Measurements from ENCODE around the gene ERG. TPM values are rescaled to one million over a fixed set of nuclear protein-coding genes. Genes with fewer than 3 reads are reported as not detected.

ERG gene
- total and polyA plus RNA-seq, 9 of the 15 experiments (the other 6 are each of a cell fraction or from before 2014, with no cell fraction given): 0.06 TPM; not detected in 8

- H2AFZ ChIP-seq (ENCODE audit: low read depth, low read length): no peak overlapping the region
- FAIRE-seq: no peak
- ATAC-seq: no peak
- H3K9ac ChIP-seq (ENCODE audit: insufficient read depth in 1 of 2, low read depth in 2 of 2, low read length in 2 of 2): no peak overlapping the region
- H3K36me3 ChIP-seq (ENCODE audit: control insufficient read depth, insufficient read depth, low read length): no peaks in the 10 kb centered on the region
- H3K4me3 ChIP-seq: no peak overlapping the region
- no peaks in the 10 kb centered on the region for H3K9me3 ChIP-seq (replicated peaks; ENCODE audit: control insufficient read depth, insufficient read depth, low read depth, low read length)
- H3K27me3 ChIP-seq (ENCODE audit: control insufficient read depth in 2 of 2, insufficient read depth in 2 of 2, low read length in 2 of 2): peaks cover 17 to 26% of the 10 kb centered on the region in 2 experiments
- no peaks in the 10 kb centered on the region for H3K79me2 ChIP-seq (ENCODE audit: control insufficient read depth, insufficient read depth, low read length)
- no peaks in the 10 kb centered on the region for H3K9me1 ChIP-seq (ENCODE audit: control insufficient read depth, insufficient read depth, low read length)
- in situ Hi-C loops (cut with MboI) (no loop called here), intact Hi-C loops (cut with micrococcal nuclease) (no loop called here)
- WGBS (ENCODE audit: insufficient coverage, low coverage, missing lambda C conversion rate): 0% methylated on average over 13 of the region's 13 CpGs
- no TSS peak for BruUV-seq (replicated peaks)
- H3K4me2 ChIP-seq (ENCODE audit: insufficient read depth, low read length): no peak overlapping the region
- POLR2A ChIA-PET: no interaction called here
- no peak for DNase-seq (ENCODE audit: extremely low read depth in 1 of 4, low spot score in 3 of 4)
- CTCF ChIA-PET (ENCODE audit: low intra/inter-chr PET ratio): no interaction called here
- H3K27ac ChIP-seq (ENCODE audit: extremely low read depth, low read depth, low read length): no peak overlapping the region
- no peaks in the 10 kb centered on the region for H4K20me1 ChIP-seq (replicated peaks; ENCODE audit: control insufficient read depth, insufficient read depth, low read length)
- no peaks in the 10 kb centered on the region for H3K4me1 ChIP-seq (replicated peaks in 1 of 2; ENCODE audit: control insufficient read depth in 2 of 2, insufficient read depth in 2 of 2, low read length in 2 of 2)
- TF ChIP-seq MTF1 (CRISPR knock-in tag; IDR thresholded peaks at IDR 0.05; ENCODE audit: borderline replicate concordance) (no peak), ZKSCAN1 (IDR thresholded peaks at IDR 0.05; ENCODE audit: low read depth, low read length) (no peak), REST (IDR thresholded peaks at IDR 0.05; ENCODE audit: borderline replicate concordance) (no peak), REST (CRISPR knock-in tag; IDR thresholded peaks at IDR 0.05; ENCODE audit: low read depth) (no peak), CBFA2T2 (conservative IDR thresholded peaks at IDR 0.05) (peak; percentile 39), USF2 (CRISPR knock-in tag; IDR thresholded peaks at IDR 0.05) (peak; percentile 36; the same call in 1 of the 2 replicates), ZNF184 (CRISPR knock-in tag; IDR thresholded peaks at IDR 0.05) (no peak), MITF (IDR thresholded peaks at IDR 0.05) (no peak), POLR2A (conservative IDR thresholded peaks at IDR 0.05) (no peak)
Measured at GRCh38 chr21:38400195-38400919, 97.9 kb downstream of the ERG start.
